Diencephalon (tissue), 1 donor: ENCODE measurements around the gene ATF2. TPM values are rescaled to one million over a fixed set of nuclear protein-coding genes. Genes with fewer than 3 reads are reported as not detected.

ENCODE experiments used
- small RNA-seq: library from RNA; depleted of rRNA; stranded (forward); fragments of <200 nt; gene quantifications from one replicate; pipeline ENCODE3, GENCODE V24; 2014
- total RNA-seq: library from RNA; depleted of rRNA; stranded (reverse); fragments of >200 nt; gene quantifications from one replicate; pipeline ENCODE4 v1.2.3, GENCODE V29; 2014

ATF2 gene, protein sequence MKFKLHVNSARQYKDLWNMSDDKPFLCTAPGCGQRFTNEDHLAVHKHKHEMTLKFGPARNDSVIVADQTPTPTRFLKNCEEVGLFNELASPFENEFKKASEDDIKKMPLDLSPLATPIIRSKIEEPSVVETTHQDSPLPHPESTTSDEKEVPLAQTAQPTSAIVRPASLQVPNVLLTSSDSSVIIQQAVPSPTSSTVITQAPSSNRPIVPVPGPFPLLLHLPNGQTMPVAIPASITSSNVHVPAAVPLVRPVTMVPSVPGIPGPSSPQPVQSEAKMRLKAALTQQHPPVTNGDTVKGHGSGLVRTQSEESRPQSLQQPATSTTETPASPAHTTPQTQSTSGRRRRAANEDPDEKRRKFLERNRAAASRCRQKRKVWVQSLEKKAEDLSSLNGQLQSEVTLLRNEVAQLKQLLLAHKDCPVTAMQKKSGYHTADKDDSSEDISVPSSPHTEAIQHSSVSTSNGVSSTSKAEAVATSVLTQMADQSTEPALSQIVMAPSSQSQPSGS
- total RNA-seq: 158 TPM

GRCh38 chr2:175167792-175168563 is at the start of gene ATF2:
Gene ATF2, minus strand, starts transcription at chr2:175168203. Its CDS starts 31,760 bp downstream, at chr2:175136443.

DNA sequence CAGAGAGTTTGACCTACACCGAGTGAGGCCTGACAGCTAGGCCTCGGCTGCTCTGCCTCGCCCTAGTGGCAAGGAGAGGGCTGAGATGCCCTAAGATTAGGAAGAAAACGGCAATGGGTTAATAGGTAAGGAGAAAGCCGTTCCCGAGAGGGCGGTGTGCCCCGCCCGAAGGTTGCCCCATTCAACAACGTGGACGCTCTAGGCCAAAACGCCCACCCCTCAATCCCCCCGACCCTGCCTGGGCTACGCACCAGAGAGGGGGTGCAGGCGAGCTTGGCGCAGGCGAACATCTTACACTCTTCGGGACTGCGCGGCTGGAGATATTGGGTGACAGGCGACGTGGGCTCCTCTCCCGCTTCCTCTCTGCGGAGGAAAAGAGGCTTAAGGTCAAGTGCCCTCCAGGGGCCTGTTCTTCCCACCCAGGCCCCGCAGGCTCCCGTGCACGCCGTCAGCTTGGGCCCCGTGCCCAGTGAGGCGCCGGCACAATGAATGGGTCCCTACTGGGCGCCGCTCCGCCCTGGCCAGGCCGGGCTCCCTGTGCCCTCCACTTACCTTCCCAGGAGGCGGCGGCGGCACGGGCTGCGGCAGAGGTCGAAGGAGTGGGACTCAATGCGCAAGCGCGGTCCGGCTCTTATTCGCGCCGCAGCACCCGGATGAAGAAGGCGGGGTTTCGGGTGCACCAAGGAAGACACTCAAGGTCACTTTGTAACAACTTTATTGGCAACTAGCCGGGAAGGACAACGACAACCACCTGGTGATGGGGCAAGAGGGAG is 13.3 kb upstream of the ATF2 start, which contains the start of gene ATP5MC3:
Gene ATP5MC3 (minus strand): TSS at position 607 of the 773 bp plus-strand sequence. CDS start 317 bp downstream, at position 290.

Small RNA genes within 50 kb of the gene (small RNA-seq; reads per million reads assigned to genes)
- not detected for gene MIR933
- not detected for gene RF02271
- not detected for gene RNU6-1290P
- gene RNU6-763P: not detected

Other genes with a start within 250 kb of the ATF2 start
- gene CHN1, start 162.8 kb downstream of the ATF2 start, total RNA-seq: 99.7 TPM
- 108 TPM for gene ATP5MC3, start 13.5 kb upstream of the ATF2 start, total RNA-seq